Testis (tissue), 2 donors: ENCODE data around the gene SPATA33.

ENCODE experiments used
- POLR2A ChIP-seq: fragments of 450-650 bp; IDR thresholded peaks from one replicate; pipeline ENCODE4 v1.6.1; 2017; ENCODE audit warnings: antibody characterized with exemption, mild to moderate bottlenecking, moderate library complexity
- TF ChIP-seq, protein P1 (sequence below), 3 experiments: fragments of 450-650 bp in 2 of 3; fragments of 200-600 bp in 1 of 3; sonication (generic) in 1 of 3; IDR thresholded peaks; one replicate each; pipeline ENCODE4 v1.5.1; 2016 to 2019; ENCODE audit warnings: antibody characterized with exemption in 3 of 3, mild to moderate bottlenecking in 2 of 3, moderate library complexity in 1 of 3

DNA sequence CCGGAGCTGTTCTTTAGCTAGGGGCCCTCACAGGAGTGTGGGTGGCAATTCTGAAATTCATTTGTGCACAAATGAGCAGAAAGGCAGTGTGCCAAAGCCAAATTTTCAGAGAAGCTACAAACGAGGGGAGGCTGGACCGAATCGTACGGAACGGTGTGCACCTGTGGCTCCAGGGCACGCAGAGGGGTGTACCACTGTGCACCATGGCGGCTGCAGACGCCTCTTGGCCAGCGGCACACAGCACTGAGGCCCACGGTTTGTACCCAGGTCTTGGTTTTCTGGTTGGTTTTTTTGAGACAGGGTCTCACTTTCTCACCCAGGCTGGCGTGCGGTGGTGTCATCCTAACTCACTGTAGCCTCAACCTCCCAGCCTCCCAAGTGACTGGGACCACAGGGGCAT is 15.1 kb upstream of the SPATA33 start:
- TF ChIP-seq, protein P1, sequence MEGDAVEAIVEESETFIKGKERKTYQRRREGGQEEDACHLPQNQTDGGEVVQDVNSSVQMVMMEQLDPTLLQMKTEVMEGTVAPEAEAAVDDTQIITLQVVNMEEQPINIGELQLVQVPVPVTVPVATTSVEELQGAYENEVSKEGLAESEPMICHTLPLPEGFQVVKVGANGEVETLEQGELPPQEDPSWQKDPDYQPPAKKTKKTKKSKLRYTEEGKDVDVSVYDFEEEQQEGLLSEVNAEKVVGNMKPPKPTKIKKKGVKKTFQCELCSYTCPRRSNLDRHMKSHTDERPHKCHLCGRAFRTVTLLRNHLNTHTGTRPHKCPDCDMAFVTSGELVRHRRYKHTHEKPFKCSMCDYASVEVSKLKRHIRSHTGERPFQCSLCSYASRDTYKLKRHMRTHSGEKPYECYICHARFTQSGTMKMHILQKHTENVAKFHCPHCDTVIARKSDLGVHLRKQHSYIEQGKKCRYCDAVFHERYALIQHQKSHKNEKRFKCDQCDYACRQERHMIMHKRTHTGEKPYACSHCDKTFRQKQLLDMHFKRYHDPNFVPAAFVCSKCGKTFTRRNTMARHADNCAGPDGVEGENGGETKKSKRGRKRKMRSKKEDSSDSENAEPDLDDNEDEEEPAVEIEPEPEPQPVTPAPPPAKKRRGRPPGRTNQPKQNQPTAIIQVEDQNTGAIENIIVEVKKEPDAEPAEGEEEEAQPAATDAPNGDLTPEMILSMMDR (IDR thresholded peaks at IDR 0.05): no peak
- TF ChIP-seq POLR2A: no peak
